Measurements from ENCODE around the gene POMP.
"Not testable (repeated sequence)": the region's sequence is repeated elsewhere in the genome, so short reads cannot be mapped to it uniquely, and the experiment has no call there.

The POMP gene

GRCh38 chr13:28638756-28639155 is 20.2 kb upstream of the POMP start:
- no peak for DNase-seq

DNA sequence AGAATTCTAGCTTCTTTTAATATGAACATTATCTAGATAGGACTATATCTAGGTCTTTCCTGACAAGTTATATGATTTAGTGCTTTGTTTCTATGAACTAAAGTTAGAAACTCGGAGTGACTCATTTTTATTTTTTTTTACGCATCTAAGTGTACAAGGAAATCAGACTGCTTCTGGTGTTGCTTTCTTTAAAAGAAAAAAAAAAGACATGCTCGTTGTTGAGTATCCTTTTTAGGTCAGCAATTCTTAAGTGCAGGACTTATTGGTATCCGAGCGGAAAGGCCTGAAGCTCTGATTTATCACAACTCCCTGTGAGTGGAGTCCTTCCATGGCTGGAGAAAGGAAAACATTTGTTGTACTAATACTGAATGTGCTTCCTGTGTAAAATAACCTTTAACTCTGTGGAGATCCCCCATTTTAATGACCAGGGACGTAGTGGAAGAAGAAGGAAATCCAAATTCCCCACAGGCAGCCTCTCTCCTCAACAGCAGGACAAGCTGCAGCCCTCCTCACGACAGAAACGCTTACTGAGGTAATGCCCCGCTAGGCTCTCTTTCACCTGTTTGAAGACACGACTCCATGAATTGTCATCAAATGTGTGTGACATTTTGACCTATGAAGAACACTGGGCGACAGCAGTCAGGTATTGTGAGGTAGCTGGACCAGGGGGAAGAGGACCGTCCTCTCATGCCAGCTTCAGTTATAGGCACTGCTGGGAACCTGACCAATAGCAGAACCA is 17.9 kb upstream of the POMP start:
- DNase-seq = no peak

GRCh38 chr13:28641600-28641926 is 17.4 kb upstream of the POMP start:
- DNase-seq = no peak

DNA sequence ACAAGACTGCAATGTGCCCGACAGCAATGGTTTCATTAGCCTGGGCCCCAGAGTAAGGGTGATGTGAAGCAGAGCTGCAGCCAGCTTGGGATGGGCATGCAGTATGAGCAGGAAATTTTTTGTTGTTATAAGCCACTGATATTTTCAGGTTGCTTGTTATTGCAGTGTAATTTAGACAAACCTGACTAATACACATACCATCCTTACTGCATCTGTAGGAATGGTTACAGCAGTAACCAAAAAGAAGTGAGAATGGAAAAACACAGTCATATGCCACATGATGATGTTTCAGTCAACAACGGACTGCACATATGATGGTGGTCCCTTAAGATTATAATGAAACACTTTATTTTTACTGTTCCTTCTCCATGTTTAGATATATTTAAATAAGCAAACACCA is 8.6 kb upstream of the POMP start:
- no peak for DNase-seq

DNA sequence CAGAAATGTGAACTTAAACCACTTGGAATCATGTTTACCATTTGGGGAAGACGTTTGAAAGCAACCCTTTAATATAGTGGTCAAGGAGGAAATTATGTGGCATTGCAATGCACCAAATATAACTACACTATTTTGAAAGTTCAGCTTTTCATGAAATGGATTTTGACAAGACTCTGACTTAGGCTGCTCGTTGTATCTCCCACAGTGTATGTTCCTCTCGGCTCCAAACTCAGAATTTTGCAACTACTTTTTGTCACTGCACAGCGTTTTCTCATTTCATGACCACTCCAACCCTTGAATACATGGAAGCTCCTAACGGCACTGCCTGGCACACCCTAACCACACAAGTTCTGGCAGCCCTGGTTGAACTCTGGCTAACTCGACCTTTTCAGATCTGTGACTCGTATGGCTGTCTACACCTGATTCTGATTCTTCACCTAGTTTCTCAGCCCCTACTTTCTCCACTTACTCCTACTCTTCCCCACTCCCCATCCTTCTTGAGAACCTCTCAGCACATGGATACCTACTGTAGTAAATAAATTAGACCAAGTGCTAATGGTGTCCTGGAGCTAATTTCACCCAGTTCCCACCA is 7.0 kb upstream of the POMP start:
- no peak for DNase-seq

- no peak for DNase-seq
Observed at GRCh38 chr13:28653111-28653510, 5.8 kb upstream of the POMP start.

DNA sequence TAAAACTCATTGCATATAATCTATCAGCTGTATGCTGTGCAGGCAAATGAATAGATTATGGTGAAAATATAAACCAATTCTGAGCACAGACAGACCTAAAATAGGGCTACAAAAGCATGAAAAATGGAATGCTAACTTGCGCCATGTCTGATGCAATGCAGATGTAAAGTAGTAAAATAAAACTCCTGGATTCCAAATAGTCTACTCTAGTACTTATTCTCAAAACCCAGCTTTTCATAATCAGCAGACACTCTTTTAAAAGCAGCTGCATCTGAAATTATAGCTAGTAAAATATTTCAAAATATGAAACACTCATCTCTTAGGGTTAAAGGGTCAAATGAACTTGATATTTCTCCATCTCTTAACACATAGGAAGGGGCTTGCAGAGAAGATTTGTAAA is 4.7 kb upstream of the POMP start:
- DNase-seq = no peak

DNA sequence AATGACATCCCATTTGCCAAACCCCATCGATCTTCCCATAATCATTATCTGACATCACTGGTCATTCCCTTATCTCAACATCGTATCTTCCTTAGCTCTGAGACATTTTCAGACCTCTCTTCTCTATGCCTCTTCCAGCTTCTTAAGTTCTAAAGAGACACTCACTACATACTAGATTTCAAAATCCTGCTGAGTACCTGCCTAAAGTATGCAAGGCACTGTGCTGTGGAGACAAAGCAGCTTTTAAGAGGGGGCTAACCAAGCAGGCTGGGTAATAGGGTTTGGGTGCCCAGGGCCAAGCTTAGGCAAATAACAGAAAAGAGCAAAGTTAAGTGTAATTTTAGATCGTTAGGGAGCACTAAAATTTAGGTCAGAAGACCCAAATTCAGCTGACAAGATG is 3.4 kb upstream of the POMP start:
- DNase-seq = no peak

- DNase-seq = no peak
Observed at GRCh38 chr13:28657784-28658538, 969 bp upstream of the POMP start.

GRCh38 chr13:28658539-28658795 is 463 bp upstream of the POMP start:
- no peak for DNase-seq

DNA sequence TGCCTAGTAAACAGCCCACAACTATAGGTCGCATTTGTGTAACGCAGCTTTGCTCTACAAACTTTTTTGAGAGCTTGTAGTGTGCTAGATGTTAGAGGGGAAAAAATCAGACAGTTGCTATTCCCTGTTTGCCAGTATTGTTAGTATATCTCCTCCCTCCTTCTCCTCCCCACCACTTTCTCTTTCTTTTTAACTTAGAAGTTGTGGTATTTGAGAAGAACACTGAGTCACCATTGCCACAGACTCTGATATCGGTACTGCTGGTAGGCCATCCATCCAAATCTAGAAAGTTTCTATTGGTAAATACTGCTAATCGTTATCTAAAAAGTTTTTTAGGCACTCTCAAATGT is 666 bp downstream of the POMP start:
- no peak for DNase-seq

GRCh38 chr13:28666897-28667488 is 8.1 kb downstream of the POMP start:
- no peak for DNase-seq

- no peak for DNase-seq
Observed at GRCh38 chr13:28671126-28671792, 12.3 kb downstream of the POMP start.

GRCh38 chr13:28678809-28679208 is 19.9 kb downstream of the POMP start:
- no peak for DNase-seq

- DNase-seq = no peak
Observed at GRCh38 chr13:28679628-28680027, 20.7 kb downstream of the POMP start.

- DNase-seq = no peak
Observed at GRCh38 chr13:28680541-28680940, 21.6 kb downstream of the POMP start.

GRCh38 chr13:28683169-28683568 is 24.2 kb downstream of the POMP start:
- not testable (repeated sequence) for DNase-seq

- DNase-seq = no peak
Observed at GRCh38 chr13:28684257-28684656, 25.3 kb downstream of the POMP start.

DNA sequence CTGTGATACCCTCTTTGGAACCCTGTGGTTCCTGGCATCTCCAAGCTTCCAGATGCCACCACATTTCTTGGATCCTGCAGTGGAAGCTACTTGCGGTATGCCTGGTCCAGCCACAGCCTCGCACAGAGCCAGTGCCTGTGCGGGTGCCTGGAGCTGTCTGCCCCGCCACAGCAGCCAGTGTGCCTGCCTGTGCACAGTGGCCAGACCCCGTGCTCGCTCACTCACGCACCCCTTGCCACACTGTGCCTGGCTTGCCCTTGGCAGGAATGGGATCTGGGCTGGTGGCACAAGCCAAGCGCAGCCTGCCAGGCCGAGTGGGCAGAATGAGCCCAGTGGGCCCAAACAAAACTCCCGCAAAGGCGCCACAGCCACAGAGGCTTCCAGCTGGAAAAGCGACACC is 26.2 kb downstream of the POMP start:
- DNase-seq = no peak

DNA sequence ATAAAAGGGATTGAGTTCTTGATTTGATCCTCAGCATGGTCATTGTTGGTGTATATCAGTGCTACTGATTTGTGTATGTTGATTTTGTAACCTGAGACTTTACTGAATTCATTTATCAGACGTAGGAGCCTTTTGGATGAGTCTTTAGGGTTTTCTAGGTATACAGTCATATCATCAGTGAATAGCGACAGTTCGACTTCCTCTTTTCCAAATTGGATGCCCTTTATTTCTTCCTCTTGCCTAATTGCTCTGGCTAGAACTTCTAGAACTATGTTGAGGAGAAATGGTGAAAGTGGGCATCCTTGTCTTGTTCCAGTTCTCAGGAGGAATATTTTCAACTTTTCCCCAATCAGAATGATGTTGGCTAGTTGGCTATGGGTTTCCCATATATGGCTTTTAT is 27.0 kb downstream of the POMP start:
- DNase-seq = no peak

DNA sequence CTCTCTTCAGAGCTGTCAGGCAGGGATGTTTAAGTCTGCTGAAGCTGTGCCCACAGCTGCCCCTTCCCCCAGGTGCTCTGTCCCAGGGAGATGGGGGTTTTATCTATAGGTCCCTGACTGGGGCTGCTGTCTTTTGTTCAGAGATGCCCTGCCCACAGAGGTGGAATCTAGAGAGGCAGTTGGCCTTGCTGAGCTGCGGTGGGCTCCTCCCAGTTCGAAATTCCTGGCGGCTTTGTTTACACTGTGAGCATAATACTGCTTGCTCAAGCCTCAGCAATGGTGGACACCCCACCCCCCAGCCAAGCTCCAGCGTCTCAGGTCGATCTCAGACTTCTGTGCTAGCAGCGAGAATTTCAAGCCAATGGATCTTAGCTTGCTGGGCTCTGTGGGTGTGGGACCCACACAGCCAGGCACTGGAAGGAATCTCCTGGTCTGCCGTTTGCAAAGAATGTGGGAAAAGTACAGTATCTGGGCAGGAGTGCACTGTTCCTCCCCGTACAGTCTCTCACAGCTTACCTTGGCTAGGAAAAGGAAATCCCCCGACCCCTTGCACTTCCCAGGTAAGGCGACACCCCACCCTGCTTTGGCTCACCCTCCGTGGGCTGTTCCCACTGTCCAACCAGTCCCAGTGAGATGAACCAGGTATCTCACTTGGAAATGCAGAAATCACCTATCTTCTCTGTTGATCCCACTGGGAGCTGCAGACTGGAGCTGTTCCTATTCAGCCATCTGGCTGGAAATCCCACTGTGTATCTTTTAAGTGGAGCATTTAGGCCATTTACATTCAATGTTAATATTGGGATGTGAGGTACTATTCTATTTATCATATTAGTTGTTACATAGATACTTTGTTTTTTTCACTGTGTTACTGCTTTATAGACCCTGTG is 34.9 kb downstream of the POMP start:
- DNase-seq = not testable (repeated sequence)

DNA sequence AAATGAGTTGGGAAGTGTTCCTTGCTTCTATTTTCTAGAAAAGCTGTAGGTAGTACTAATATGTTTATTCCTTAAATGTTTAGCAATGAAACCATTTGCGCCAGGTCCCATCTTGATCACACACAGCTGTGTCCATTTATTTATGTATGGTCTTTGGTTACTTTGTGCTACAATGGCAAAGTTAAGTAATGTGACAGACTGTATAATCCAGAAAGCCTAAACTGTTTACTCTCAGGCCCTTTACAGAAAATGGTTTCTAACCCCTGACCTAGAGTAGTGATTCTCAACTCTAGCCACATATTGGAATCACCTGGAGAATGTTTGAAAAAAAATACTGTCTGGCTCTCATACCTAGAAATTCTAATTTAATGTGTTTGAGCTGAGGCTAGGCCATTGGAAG is 38.5 kb downstream of the POMP start:
- DNase-seq = no peak

GRCh38 chr13:28699246-28699645 is 40.3 kb downstream of the POMP start:
- no peak for DNase-seq

Measured in NCI-H2107 (cell line).